Amygdala (tissue), 56 donors: Measurements from ENCODE around the gene LCA5L.
"Not testable (repeated sequence)": the region's sequence is repeated elsewhere in the genome, so short reads cannot be mapped to it uniquely, and the experiment has no call there.

ENCODE experiments used
- DNase-seq, 56 donors: peaks; one replicate each; lab custom pipeline; 2025; lab: John Stamatoyannopoulos, UW

LCA5L gene

DNA sequence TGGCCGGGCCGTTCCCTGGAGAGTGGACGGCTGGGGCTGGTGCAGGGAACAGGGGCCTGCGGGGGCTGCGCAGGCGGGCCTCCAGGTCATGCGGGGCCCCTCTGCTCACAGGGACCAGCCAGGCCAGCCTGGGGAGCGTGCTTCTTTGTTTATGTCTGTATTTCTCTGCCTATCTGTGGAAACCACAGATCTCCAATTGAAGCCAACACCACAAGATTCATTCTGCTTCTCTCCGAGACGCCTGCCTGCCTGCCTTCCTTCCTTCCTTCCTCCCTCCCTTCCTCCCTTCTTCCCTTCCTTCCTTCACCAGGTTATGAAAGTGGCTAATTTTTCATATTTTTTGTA, 56.8 kb downstream of the LCA5L start:
- DNase-seq = no peak

DNA sequence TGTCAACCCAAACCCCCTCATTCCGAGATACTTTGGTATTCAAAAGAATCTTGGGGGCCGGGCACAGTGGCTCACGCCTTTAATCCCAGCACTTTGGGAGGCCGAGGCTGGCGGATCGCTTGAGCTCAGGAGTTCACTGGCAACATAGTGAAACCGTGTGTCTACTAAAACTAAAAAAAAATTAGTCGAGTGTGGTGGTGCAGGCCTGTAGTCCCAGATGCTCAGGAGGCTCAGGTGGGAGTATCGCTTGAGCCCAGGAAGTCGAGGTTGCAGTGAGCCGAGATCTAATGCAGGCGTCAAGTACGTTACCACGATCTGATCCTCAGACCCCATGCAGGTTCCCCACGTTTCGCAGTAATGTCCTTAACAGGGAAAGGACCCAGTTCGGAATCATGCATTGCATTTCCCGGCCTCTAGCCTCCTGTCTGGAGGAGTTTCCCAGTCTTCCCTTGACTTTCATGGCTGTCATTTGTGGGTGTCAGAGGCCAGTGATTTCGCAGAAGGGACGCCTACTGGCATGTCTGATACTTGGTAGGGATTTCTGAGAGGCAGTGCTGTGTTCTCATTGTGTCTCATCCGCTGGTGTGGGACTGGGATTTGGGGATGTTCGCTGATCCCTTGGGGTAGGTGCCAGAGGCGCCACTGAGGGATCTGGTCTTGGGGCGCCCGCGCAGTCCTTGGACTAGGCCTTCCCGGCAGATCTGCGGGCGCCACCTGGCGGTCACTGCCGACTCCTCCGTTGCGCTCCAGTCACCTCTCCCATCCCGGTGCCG, 57.4 kb downstream of the LCA5L start:
- DNase-seq = peak; percentile 7 to 95 (median 70)

DNA sequence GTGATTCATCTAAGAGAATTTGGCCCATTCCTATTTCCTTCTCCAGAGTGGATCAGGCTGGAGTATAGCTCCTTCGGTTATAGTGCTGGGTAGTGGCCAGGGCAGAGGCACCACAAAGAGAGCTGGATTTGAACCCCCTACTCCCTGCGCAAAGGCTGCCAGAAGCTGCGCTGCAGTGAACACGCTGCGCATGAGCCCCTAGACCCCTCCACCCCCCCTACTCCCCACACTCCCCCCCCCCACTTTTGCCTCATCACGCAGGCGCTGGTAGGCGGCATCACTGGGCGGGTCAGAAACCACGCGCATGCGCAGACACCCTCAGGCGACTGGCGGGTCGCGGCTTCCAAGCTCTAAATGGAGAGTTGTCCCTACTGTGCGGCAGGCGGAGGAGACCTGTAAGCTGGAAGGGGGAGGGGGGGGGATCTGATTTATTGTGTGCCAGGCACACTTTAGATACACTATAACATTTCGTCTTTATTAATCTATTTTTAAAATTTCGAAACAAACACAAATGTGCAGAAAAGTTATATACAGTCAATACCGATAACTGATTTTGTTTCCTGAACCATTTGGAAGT, 58.0 kb downstream of the LCA5L start:
- peak; percentile 6 to 92 (median 82) for DNase-seq

DNA sequence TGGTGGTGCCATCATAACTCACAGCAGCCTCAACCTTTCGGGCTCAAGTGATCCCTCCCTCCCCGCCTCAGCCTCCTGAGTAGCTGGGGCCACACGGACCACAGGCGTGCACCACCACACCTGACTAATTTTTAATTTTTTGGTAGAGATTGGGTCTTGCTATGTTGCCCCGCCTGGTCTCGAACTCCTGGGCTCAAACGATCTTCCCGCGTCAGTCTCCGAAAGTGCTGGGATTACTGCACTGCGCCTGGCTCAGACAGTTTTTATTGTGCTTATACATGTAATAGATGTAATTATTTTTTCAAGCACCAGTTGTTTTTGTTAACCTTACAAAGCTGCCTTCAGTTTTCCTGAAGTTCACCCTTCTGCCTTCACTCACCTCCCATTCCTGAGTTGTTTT, 58.7 kb downstream of the LCA5L start:
- DNase-seq = no peak

DNA sequence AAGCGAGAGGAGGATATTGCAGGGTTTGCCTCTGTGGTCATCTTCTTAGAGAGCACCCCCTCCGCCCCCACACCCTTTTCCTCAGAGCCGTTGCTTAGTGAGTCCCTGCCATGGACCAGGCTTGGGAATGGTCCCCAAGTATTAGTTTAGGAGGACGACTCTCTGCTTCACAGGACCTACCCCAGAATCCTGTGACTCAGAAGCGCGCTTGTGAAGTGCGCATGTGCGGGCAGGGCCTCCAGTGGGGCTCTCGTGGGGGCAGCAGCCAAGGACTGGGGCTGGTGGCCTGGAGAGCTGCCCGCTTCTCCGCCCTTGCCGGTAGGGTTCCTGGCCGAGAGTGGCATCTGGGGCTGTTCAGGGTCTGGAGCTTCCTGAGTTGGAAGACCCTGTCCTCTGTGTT, 59.4 kb downstream of the LCA5L start:
- DNase-seq = peak in 26 of 56 donors; percentile 5 to 58 (median 22)

DNA sequence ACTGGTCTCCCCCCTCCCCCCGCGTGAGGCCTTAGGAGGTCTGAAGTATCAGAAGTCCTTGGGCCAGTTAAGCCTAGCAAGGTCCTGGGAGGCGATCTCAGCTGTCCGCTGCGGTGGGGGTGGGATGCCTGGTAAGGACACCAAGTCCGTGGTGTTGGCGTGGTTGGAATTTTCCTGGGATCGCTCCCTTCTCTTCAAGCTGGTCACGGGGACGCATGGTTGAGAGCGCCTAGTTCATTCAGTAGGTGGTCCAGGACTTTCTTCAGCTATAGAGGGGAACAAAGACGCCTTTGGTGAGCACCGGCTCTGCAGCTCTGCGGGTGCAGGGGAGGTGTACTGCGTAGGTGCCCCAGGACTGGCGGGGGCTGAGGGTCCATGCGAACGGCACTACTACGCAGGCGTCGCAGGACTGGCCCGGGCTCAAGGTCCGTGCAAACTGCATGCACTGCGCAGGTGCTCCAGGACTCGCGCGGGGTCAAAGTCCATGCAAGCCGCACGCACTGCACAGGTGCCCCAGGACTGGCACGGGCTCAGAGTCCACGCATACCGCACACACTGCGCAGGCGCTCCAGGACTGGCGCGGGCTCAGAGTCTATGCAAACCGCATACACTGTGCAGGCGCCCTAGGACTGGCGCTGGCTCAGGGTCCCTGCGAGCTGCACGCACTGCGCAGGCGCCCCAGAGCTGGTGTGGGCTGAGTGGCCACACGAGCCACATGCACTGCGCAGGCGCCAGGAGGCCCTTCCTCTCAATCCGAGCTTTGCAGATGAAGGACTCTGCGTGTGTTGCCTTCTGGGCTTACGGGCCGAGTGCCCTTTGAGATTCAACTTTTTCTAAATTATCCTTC, 60.1 kb downstream of the LCA5L start:
- peak in 55 of 56 donors; percentile 16 to 87 (median 71) for DNase-seq

DNA sequence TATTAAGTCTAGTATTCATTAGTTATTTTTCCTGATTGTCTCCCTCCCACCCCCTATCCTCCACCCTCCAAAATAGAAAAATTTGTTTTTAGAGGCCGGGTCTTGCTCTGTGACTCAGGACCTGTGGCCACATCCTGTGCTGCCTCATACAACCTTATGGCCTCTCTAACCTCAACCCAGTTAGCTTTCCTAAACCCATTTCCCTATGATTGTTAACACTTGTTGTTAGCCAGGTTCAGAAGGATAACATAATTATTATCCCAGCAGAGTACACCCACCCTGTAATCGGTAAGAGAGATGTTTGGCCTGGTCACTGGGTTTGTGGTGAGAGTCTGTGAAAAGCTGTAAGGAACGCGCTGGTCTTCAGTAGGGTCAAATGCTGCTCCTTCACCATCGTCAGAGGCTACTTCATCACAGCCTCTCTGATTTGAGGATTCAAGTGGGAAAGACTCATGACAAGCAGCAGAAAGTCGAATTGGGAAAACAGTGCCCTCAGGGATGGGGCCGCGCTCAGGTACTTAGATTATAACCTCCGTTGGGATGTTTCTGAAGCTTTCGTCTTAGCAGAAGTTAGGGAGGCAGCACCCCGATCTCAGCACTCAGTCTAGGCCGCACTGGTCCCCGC, 60.8 kb downstream of the LCA5L start:
- DNase-seq = no peak

DNA sequence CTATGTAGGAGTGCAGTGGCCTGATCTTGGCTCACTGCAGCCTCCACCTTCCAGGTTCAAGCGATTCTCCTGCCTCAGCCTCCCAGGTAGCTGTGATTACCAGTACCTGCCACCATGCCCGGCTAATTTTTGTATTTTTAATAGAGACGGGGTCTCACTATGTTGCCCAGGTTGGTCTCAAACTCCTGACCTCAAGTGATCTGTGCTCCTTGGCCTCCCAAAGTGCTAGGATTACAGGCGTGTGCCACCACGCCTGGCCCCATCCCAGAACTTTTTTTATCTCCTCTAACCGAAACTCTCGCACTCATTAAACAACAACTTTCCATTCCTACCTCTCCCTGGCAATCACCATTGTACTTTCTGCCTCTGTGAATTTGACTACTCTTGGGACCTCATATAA, 63.5 kb downstream of the LCA5L start:
- not testable (repeated sequence) for DNase-seq

DNA sequence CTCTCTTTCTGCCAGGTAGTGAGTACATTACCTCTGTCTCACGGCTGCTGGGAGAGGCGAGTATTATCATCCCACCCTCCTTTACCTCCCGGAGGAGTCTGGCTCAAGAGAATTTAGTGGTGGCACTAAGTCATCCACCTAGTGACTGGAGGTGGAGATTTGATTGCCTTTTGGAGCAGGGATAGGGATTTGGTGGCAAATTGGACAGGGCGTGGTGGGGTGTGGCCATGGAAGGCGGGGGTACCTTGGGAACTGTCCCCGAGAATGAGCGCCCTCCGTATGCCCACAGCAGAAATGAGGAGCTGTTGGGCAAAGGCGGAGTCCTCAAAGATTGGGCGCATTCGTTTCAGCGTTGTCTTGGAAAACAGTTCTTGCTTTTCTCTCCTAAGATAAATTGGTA, 64.6 kb downstream of the LCA5L start:
- peak in 11 of 56 donors; percentile 4 to 32 (median 11) for DNase-seq

DNA sequence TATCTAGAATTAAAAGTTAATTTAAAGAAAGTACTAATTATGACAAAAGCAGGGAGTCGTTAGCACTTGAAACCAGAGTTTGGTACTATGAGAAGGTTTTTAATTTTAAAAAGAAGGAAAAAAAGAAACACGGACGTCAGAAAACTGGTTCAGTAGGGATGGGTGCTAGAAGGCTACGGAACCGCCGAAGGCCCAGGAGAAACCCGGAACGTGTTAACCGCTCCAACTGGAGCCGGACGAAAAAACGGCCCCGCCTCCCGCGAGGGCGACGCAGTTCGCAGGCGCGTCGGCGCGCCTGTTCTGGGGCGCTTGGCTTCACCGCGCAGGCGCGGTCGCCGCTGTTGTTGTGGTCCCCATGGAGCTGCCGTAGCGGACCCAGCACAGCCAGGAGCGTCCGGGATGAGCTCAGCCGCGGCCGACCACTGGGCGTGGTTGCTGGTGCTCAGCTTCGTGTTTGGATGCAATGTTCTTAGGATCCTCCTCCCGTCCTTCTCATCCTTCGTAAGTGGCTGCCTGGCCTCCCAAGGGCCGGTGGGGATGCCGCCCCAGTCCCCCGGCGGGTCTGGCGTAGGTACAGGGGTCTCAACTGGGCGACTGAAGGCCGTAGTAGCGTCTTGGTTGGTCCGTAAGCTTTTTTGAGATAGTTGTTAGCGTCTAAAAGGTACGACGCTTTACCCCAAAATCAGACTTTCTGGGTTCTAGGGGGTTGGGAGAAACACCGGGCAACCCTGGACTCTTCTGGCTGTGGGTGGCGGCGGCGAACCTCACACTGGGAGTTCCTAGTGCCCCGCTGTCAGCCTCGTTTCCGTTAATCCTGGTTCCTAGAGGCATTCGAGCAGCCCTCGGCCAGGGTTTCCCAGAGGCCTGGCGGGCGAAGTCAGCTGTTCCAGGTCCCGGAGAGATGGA, 65.3 kb downstream of the LCA5L start:
- peak; percentile 56 to 96 (median 86) for DNase-seq

DNA sequence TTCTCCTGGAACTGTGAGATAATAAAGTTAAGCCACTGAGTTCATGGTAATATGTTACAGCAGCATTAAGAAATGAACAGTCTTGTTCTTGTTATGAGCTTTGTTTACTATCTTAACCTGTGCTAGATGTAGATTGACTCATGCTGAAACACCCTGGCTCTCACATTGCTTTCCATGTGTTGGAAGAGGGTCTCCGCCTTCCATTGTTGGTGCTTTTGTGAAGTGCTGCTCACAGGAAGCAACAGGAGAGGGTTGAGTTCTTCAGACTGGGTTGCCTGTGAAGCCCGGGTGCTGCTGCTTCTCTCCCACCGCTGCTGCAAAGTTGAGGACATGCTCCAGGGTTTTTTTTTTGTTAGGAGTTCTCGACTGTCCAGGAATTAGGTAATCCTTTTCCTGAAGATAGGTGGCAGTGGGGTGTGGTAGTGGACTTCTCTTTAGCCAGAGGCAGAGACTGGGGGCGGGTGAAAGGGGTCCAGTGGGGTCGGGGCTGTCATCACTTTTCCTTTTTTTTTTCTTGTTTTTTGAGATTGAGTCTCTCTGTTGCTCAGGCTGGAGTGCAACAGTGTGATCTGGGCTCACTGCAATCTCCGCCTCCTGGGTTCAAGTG, 68.0 kb downstream of the LCA5L start:
- no peak for DNase-seq

DNA sequence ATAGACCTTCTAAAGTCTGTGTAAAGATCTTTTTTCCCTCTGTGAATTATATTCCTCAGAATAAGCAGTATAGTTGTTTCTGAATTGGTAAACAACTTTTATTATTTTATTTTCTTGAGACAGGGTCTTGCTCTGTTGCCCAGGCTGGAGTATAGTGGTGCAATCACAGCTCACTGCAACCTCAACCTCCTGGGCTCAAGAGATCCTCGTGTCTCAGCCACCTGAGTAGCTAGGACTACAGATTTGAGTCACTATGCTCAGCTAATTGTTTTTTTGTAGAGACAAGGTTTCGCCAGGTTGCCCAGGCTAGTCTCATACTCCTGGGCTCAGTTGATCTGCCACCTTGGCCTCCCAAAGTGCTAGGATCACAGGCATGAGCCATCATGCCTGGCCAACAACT, 70.1 kb downstream of the LCA5L start:
- no peak for DNase-seq

DNA sequence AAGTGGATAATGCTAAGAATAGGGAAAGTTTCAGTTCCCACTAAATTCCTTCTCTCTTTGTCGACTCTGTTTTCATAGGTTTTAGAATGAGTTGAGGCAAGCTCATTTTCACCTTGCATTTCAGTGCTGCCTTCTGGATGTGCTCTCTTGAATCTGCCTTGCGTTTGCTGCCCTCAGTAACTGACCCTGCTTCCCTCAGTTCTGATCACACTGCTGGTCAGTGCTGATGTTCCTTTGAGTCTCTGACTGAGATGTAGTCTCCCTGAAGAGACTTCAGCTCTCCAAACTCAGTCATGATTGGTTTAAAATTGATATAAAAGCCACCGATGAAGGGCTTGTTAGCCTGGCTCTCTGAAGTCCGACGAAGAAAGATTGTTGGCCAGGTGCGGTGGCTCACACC, 71.5 kb downstream of the LCA5L start:
- no peak for DNase-seq

DNA sequence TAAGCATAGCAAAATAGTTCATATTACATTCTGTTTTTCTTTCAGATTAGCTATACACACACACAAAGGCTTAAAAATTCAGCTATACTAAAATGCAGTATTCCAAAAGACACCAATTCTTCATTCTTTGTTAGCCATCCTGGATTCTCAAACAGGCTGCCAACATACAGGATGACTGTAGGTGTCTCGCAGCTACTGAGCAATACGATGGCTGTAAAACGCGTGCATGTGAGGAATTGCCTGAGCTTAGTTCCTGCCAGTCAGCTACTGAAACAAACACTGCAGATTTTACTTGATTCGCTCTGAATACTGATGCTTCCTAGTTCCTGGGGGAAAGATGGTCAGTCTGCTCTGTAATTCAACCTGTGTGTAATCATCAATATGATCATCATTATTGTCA, 71.9 kb downstream of the LCA5L start:
- DNase-seq = peak in 6 of 56 donors; percentile 3 to 22 (median 14)

DNA sequence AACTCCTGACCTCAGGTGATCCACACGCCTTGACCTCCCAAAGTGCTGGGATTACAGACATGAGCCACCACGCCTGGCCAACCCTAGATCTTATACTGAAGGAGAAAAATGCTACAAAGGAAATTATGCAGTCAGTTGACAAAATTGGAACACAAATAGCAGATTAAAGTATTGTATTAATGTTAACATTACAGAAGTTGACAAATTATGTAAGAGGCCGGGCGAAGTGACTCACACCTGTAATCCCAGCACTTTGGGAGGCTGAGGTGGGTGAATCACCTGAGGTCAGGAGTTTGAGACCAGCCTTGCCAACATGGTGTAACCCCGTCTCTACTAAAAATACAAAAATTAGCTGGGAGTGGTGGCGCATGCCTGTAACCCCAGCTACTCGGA, 75.7 kb downstream of the LCA5L start:
- not testable (repeated sequence) for DNase-seq

DNA sequence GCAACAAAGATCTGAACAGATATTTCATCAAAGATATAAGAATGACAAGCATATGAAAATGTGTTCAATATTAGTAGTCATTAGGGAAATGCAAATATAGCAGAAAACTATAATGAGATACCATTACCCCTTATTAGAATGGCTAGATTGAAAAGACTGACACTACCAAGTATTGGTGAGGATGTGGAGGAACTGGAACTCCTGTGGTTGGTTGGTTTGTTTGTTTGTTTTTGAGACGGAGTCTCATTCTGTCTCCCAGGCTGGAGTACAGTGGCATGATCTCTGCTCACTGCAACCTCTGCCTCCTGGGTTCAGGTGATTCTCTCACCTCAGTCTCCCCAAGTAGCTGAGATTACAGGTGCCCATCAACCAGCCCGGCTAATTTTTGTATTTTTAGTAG, 77.8 kb downstream of the LCA5L start:
- no peak for DNase-seq

DNA sequence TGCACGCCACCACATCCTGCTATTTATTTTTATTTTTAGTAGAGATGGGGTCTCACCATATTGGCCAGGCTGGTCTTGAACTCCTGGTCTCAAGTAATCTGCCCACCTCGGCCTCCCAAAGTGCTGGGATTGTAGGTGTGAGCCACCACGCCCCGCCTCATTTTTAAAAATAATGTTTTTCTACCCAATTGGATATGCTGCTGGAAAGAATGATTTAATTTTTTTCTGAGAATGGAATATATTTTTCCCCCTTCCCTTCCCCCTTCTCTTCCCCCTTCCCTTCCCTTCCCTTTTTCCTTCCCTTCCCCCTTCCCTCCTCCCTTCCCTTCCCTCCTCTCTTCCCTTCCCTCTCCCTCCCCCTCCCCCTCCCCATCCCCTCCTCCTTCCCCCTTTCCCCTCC, 79.0 kb downstream of the LCA5L start:
- no peak for DNase-seq

DNA sequence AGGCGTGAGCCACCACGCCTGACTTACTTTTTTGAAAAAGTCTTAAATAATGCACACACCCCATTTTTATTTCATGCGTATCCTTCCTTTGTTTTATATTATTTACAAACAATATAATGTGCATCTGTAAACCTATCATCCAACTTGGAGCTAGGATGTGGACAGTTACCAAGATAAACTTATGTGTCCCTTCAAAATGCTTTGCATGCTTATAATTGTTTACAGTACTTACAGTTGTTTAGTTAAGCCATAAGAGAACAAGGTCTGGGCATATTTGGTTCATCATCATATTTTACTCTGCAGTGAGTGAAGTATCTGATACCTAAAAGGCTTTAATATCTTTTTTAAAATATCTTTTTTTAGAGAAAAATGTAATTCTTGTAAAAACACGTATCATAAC, 80.6 kb downstream of the LCA5L start:
- no peak for DNase-seq
